ENCODE data around the gene FHAD1. TPM values are rescaled to one million over a fixed set of nuclear protein-coding genes. Genes with fewer than 3 reads are reported as not detected.

FHAD1 gene
- total and polyA plus RNA-seq, 2 donors (not counting 3 experiments of a cell fraction or from before 2014, with no cell fraction given) = 0.04 to 0.69 TPM

- CTCF ChIA-PET = interaction anchor here (0.7 to 4.5 kb wide), 43 partner anchors 9 to 203 kb away, joined by 3 to 332 read pairs (median 5); partner anchors contain the start of genes CASP9, CTRC, DNAJC16 and EFHD2
- Histone ChIP-seq H3K4me1 (ENCODE audit: control insufficient read depth, extremely low read depth, insufficient read depth, low read length) (peaks cover 5% of the 10 kb centered on the region), H3K4me3 (replicated peaks in 1 of 3; ENCODE audit: insufficient read depth in 1 of 3, low read depth in 1 of 3, low read length in 3 of 3) (no peak overlapping the region), H3K36me3 (ENCODE audit: control insufficient read depth in 2 of 2, extremely low read depth in 1 of 2, insufficient read depth in 2 of 2, low read length in 2 of 2) (no peaks in the 10 kb centered on the region), H3K9ac (replicated peaks; ENCODE audit: extremely low read depth, insufficient read depth, low read length) (no peak overlapping the region), H3K9me3 (replicated peaks; ENCODE audit: control insufficient read depth, insufficient read depth, low read length) (no peaks in the 10 kb centered on the region), H3K4me2 (ENCODE audit: insufficient read depth, low read length) (no peak overlapping the region), H4K20me1 (replicated peaks; ENCODE audit: control insufficient read depth, extremely low read depth, insufficient read depth, low read length) (no peaks in the 10 kb centered on the region), H3K9me1 (replicated peaks; ENCODE audit: control insufficient read depth, extremely low read depth, insufficient read depth, low read length) (no peaks in the 10 kb centered on the region), H3K27ac (ENCODE audit: insufficient read depth, low read depth, low read length) (no peak overlapping the region), H3K27me3 (ENCODE audit: control insufficient read depth in 2 of 2, insufficient read depth in 2 of 2, low read length in 2 of 2) (no peaks in the 10 kb centered on the region), H2AFZ (ENCODE audit: low read depth, low read length) (no peak overlapping the region), H3K79me2 (ENCODE audit: control insufficient read depth, insufficient read depth, low read length) (no peaks in the 10 kb centered on the region)
- POLR2A ChIA-PET = interaction anchor here (0.9 kb wide), 2 partner anchors 87 to 108 kb away, joined by 3 to 4 read pairs; partner anchors contain the start of gene EFHD2
- no TSS peak for BruUV-seq (replicated peaks)
- dilution Hi-C loops (cut with MboI; ENCODE audit: extremely low pct_ligation_motif_present, low sequenced_read_pairs) = loop anchor here (10.0 kb wide), 1 partner anchor 91 kb away; no protein-coding TSS in a partner anchor
- FAIRE-seq (peak; percentile 95), DNase-seq (ENCODE audit: low read depth, low spot score) (peak; percentile 73)
- intact Hi-C loops (cut with micrococcal nuclease) = loop anchor here (1.0 to 10.0 kb wide), 6 partner anchors 86 to 421 kb away; partner anchors contain the start of genes CASP9, EFHD2 and TMEM82
- TF ChIP-seq CTCF (IDR thresholded peaks at IDR 0.05; ENCODE audit: extremely low read depth in 1 of 2, insufficient read depth in 1 of 2, low read depth in 1 of 2, low read length in 2 of 2) (peak; percentile 97 to 98), GATA2 (IDR thresholded peaks at IDR 0.05; ENCODE audit: insufficient read depth, insufficient read length, low read depth, low read length) (no peak)
Observed at GRCh38 chr1:15323351-15323988, 76.4 kb downstream of the FHAD1 start.

All from endothelial cell of umbilical vein (primary cell).